IPS-NIHi7 (cell line): ENCODE measurements around the gene ODAD3.
"Not testable (repeated sequence)": the region's sequence is repeated elsewhere in the genome, so short reads cannot be mapped to it uniquely, and the experiment has no call there.

Source experiments
- DNase-seq: peaks from one replicate; pipeline ENCODE4 v3.0.0; 2012; ENCODE audit warnings: mixed read lengths; ENCODE audit errors: extremely low spot score

The ODAD3 gene

DNA sequence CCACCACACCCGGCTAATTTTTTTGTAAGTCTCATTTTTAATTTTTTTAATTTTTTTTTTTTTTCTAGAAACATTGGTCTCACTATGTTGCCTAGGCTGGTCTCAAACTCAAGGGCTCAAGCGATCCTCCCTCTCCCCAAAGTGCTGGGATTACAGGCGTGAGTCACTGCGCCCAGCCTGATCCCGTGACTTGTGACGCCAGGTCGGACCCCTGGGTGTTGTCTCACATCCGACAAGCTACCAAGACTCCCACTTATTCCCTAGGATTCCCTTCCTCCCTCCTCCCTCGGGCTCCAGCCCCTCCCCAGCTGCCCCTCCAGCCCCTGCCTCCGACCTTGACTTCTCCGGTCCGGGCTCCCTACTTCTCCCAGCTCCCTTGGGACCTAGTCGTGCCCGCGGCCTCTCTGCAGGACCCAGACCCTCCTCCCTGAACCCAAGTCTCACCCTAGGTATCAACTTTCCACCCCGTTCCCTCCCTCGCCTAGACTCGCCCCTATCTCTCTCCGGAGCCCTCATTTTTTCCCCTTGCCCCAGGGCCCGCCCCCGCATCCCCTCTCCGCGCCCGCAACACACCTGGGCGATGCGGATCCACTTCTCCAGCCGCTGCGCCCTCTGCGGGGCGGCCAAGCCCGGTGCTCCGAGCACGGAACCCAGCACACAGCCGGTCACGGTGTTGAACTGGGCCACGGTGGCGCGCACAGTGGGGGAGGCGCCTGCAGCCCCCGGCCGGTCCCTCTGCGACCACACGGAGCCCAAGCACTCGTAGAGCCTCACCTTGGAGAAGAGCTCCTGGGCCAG is 28.9 kb downstream of the ODAD3 start:
- peak; percentile 76 for DNase-seq

DNA sequence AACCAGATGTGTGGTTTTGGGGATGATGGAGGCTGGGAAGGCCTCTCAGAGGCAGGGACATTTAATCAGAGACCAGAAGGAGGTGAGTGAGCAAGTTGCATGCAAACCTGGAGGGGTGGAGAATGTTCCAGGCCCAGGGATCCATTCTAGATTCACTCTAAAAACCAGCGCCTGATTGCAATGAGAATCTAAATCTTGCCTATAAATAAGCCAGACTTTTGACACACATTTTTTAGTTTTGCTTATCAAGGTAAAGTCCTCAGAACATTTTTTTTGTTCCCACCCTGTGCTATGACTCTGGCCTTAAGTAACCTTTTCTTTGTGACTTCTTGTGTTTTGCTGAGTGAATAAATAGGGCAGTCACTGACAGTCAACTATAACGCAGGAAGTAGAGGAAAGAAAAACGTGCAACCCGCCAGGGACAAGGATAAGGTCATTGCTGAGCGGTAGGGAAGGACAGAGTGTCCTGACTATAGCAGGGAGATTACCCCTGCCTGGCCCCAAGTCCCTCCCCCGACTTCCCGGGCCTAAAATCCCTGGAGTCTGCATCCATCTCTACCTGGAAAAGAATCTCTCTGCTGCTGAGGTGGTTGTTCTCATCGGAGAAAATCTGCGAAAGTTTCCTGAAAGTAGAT is 30.2 kb downstream of the ODAD3 start:
- DNase-seq: peak; percentile 9

DNA sequence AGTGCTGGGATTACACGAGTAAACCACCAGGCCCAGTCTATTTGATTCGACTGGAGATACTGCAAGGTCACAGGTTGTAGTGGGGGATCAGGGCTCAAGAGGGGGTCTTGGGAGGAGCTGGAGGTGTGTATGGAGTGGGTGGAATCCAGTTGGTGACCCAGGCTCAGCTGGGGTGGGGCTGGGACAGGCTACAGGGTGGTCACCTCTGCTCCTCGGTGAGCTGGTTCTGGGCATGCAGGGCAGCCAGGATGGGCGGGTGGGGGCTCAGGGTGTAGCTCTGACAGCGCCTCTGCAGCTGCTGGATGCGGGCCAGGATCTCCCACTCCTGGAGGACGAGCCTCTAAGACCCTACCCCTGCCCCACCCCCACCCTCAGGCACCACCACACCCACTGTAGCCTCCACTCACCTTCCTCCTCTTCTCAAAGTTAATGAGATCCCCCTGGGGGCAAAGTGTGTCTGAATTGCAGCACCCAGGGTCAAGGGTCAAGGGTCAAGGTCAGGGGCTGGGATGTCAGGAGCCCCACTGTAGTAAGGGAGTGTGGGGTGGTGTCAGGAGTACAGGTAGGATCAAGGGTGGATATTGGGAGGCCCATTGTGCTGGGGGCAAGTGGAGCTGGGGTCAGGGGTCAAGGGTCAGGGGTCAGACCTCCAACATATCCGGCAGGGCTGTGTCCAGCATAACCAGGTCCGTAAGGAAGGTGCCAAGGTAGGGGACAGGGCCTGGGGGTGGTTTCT is 32.9 kb downstream of the ODAD3 start:
- DNase-seq: peak; percentile 3

DNA sequence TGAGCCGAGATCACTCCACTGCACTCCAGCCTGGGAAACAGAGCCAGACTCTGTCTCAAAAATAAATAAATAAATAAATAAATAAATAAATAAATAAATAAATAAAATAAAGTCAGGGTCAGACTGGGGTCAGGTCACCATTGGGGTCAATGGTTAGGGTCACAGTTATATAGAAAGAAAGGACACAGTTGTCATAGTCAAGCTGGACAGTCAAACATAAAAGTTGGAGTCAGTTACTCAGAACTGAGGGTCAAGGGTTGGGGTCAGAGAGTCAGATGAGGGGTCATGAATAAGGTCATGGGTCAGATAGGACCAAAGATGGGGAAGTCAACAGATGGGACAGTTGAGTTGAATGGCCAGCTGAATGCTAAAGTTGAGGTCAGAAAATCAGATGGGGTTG is 34.1 kb downstream of the ODAD3 start:
- DNase-seq: no peak

DNA sequence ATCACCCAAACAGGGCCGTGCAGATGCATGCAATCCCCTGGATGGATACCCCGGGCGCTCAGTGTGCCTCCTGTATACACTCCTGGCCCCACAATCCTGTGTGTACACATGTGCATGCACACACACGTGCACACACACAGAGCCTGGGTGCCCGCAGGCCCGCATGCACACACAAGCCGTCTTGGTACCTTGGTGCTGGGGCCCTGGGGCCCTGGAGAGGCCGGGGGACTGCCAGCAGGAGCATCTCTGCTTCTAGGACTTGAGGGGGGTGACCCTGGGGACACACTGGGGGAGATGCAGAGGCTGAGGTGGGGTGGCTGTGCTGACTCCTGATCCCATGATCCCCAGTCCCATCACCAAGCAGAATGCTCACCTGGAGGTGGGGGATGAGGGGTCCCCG is 35.3 kb downstream of the ODAD3 start:
- no peak for DNase-seq

DNA sequence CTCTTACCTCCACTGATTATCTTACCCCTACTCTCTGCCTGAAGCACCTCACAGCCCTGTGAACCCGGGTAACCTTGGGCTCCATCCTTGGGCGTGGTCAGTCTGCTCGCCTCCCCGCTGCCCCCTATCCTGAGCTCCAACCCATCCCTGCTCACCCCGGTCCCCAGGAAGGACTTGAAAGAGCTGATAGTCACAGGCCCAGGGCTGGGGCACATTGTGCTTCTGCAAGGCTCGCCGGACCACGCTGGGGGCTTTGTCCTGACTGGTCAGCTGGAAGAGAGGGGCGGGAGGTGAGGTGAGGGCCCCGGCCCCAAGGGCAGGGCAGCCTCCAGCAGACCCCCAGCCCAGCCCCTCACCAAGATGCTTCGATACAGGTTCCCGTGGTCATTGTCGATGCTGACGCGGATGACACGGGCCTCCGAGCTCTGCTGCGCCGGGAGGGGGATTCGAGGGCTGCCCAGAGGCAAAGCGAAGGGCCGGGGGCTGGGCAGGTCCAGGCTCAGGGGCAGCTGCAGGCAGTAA is 37.8 kb downstream of the ODAD3 start:
- DNase-seq: peak; percentile 7

DNA sequence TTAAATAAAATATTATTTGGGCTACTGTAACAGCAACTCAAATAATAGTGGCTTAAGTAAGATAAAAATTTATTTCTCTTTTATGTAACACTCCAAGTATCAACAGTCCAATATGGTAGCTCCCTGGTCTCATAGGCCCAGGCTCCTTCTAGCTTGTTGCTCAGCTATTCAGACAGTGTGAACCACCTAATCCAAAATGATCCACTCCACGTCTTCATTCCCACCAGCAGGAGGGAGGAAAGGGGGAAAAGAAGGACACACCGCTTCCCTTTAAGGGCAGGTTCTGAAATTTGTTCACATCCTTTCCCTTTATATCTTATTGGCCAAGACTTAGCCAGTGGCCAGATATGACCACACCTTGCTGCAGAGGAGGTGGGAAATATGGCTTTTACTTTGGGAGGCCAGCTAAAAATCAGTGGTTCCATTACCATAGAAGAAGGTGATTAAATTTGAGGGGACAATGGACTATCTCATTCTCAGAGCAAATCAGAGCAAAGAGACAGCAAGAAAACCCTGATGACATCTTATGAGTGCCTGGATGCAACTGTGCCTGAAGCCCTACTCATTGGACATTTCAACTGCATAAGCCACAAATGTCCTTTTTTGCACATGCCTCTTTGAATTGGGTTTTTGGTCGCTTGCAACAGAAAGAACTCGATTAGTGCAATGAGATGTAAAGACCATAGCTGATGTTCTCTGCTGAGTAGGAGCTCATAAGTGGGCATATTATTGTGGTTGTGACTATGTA is 43.8 kb downstream of the ODAD3 start:
- no peak for DNase-seq

DNA sequence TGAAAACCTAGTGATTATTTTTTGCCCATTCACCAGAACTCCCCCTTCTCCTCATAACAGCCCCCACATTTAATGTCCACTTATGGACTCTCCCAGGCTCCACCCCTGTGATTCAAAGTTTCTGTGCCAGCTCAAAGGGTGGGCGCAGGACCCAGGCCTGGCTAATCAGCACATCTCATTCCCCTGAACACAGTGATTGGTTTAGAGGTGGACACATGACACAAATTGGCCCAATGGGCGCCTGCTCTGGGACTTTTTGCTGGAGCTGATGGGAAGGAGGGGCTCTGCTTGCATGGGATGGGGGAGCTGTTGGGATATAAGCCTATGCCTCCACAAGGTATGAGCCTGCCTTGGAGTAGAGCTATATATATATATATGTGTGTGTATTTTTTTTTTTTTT is 44.6 kb downstream of the ODAD3 start:
- no peak for DNase-seq

DNA sequence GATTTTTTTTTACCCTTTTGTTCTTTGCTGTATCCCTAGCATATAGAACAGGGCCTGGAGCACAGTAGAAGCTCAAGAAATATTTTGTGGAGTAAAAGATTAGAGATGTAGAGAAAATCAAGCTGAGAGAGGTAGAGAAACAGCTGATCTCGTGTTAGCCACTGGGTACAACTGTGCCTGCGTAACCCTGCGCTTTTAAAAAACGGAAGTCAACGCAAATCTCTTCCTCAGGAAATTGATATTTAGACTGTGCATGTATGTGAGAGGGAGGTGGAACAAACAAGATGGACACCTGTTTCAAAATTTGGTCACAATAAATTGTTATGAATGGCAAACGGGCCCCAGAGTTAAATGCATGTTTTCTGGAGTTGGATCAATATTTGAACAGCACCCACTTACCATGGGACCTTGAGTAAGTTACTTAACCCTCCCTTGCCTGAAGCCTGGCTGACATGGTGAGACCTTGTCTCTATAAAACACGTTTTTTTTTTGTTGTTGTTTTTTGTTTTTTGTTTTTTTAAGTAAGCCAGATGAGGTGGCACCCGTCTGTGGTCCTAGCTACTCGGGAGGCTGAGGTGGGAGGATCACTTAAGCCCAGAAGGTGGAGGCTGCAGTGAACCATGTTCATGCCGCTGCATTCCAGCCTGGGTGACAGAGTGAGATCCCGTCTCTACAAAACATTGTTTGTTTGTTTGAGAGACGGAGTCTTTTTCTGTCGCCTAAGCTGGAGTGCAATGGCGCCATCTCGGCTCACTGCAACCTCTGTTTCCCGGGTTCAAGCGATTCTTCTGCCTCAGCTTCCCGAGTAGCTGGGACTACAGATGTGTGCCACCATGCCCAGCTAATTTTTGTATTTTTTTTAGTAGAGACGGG is 47.5 kb downstream of the ODAD3 start:
- no peak for DNase-seq

DNA sequence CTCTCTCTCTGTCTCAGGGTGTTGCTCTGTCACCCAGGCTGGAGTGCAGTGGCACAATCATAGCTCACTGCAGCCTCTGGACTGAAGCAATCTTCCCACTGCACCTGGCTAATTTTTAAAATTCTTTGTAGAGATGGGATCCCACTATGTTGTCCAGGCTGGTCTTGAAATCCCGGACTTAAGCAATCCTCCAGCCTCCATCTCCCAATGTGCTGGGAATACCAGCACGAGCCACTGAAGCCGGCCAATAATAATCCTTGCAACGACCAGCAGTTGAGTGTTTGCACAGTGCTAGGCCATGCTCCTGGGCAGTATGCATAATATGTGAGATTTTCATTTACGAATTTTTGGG is 50.2 kb downstream of the ODAD3 start:
- DNase-seq: no peak

DNA sequence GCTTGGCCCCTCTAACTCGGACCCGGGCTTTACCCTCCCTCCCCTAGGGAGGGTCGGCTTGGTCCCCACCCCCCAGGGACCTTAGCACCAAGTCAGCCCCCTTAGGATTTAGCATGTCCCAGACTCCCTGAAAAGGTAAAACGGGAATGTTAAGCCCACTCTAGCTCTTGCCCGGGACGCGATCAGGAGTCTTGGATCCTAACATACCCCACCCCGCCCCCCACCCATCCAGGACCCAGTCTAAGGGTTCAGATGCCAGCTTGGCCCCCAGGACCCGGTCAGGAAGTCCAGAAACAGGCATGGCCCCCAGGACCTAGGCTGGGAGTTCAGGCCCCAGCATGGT is 51.2 kb downstream of the ODAD3 start:
- DNase-seq: no peak

DNA sequence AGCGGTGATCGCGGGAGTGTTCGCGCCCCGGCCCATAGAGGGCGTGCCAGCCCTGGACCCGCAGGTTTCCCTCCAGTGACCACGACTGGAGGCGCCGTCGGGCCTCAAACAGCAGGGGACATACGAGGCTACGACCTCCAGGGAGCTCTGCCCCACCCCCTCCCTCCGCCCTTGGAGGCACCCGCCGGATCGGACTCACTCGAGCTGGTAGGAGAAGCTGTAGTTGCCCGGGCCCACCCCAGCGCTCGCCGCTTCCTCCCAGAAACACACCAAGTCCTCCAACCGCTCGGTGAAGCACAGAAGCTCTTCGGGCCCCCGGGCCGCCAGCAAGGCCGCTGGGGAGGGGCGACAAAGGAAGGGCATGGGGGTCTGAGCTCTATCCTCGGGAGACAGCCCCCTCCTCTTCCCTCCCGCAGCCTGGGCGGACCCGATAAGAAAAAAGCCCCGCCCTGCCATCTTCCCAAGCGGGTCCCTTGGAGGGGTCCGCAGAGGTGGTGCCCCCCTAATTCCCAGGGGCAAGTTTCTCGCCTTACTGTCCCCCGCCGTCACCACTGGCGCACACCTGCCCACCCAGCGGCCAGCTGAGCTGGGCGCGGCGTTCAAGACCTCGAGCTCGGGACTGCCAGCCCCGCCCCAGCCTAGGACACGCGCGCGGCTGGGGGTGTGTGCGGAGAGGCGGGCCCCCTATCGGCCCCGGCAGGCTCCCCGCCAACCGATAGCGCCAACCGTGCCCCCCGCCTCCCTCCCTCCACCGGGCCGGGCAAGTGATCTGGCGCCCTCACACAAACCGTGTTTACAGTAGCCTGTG is 51.8 kb downstream of the ODAD3 start:
- DNase-seq: peak; percentile 62

DNA sequence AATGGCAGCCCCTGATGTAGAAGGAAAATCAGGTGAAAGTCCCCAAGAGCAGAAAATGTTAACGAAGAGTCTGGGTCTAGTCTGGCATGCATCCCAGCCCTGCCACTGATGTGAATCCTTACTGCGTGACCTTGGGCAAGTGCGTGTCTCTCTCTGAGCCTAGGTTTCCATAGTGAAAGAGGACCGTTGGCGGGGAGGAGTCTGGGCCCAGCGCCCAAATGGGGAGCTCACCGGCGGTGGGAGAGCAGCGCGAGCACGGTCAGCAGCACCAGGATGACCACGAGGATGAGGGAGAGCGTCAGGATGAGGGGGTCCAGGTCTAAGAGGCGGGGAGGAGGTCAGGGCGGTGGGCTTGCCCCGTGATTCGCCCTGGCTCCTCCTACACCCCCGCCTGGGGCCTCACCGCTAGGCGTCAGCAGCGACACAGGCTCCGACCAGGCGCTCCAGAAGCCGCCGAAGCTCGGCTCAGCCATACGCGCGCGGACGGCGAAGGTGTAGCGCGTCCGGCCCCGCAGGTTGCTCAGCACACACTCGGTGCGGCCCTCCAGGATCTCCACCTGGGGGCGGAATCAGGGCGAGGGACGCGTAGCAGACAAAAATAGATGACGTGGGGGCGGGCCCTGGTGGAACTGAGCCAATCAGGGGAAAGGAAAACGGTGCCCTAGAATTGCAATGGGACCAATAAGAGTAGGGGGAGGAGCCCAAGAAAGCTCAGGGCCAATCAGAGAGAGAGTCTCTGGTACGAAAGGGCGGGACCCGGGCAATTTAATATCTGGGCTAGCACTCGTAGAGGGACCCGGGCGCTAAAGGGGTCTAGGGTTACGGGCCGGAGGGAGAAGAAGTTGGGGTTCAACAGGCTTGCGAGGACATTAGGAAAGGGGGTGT is 54.0 kb downstream of the ODAD3 start:
- peak; percentile 93 for DNase-seq

DNA sequence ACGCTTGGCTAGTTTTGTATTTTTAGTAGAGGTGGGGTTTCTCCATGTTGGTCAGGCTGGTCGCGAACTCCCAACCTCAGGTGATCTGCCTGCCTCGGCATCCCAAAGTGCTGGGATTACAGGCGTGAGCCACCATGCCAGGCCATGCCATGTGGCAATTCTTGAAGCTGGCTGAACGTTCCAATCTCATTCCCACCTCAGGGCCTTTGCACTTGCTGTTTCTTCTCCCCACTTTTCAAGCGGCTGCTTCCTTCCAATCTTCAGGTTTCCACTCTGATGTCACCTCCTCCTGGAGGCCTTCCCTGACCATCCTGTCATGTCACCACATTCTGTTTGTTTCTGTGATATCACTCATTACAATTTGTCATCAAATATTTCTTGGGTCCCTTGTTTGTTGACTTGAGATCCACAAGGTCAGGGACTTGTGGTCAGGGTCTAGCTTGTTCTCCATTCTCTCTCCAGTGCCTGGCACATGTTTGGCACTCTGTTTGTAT is 55.0 kb downstream of the ODAD3 start:
- no peak for DNase-seq

DNA sequence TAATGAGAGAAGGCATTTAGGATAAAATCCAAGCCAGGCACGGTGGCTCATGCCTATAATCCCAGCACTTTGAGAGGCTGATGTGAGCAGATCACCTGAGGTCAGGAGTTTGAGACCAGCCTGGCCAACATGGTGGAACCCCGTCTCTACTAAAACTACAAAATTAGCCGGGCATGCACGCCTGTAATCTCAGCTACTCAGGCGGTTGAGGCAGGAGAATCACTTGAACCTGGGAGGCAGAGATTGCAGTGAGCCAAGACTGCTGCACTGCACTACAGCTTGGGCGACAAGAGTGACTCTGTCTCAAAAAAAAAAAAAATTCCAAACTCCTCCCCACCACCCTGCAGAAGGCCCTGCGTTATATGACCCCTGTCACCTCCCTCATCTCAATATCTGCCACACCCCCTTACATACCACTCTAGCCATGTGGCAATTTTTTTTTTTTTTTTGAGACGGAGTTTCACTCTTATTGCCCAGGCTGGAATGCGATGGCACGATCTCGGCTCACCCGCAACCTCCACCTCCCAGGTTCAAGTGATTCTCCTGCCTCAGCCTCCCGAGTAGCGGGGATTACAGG is 55.6 kb downstream of the ODAD3 start:
- not testable (repeated sequence) for DNase-seq

DNA sequence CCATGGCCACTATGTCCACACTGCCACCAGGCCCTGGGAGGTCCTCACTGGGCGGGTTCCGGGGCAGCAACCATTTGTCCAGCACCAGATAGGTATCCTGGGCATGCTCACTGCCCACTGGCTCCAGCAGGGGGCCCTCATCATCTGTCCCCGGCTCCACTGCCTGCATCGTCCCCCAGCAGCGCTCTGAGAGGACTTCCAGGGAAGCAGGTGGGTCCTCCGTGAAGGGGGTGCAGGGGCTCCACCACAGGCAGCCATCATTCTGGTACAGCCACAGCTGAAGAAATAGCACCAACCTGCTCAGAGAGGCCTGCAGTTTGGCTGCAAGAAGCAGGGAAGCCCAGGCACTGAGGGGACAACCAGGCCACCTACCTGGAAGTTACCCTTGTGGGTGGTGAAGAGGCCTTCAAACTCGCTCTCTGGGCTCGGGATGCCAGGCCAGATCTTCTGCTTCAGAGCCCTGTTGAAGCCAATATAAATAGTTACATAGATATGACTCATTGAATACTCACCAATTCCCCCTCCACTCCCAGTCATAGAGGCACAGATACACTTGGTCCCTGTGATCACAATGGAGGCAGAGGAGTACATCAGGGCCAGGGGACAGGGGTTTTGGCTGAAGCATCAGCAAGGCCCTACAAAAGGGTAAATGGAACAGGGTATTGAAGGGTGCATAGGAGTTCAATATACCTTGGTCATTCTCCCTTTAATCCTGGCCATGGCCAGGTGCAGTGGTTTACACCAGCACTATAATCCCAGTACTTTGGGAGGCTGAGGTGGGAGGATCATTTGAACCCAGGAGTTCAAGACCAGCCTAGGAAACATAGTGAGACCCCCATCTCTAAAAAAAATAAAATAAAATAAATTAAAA is 56.4 kb downstream of the ODAD3 start:
- DNase-seq: peak; percentile 48

DNA sequence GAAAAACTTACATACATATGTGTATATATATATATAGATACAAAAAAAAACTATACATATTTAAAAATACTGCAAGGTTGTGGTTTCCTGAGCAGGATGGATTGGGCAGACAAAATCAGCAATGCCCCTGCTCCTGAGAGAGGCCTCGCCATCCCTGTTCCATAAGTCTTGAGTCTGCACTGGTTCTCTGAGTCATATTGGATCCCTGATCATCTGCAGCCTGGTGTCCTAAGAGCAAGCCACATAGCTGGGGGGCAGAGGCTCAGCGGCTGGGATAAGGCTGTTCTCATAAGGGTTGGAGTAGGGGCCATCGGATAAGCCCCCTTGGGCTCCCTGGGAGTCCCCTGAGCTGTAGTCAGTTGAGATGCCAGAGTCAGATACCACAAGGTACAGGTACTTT is 57.2 kb downstream of the ODAD3 start:
- no peak for DNase-seq

DNA sequence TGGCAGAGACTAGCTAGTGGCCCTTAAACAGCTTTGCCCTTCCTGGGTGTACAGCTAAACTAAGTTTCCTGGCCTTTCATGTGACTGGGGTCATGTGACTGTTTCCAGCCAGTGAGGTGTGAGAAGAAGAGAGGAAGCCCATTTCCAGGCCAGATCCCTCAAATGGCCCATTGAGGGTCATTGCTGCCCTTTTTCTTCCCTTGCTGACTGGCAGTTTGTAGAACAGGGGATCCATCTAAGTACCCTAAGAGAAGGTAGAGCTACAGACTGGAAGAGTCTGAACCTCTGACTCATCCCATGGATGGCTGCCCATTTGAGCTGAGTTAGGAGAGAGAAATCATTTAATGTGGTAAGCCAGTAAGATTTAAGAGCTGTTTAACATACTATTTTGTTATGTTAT is 57.7 kb downstream of the ODAD3 start:
- no peak for DNase-seq
